ENCODE results near the gene SEMA3A. TPM values are rescaled to one million over a fixed set of nuclear protein-coding genes. Genes with fewer than 3 reads are reported as not detected.

The SEMA3A gene
- total and polyA plus RNA-seq, 2 of the 4 experiments (the other 2 are of a cell fraction) = 31.2 to 213 TPM

GRCh38 chr7:84237533-84238173, 43.1 kb upstream of the SEMA3A start:
- peak overlapping the region; percentile 93 for H3K14ac ChIP-seq (replicated peaks; ENCODE audit: low read depth, low read length)
- peak; percentile 86 for ATAC-seq (ENCODE audit: low read depth)
- dilution Hi-C loops (cut with HindIII; ENCODE audit: low sequenced_read_pairs, unreplicated experiment) (no loop called here), intact Hi-C loops (cut with micrococcal nuclease) (no loop called here), in situ Hi-C loops (cut with MboI; ENCODE audit: low sequenced_read_pairs) (no loop called here)
- peak overlapping the region; percentile 94 for H2BK5ac ChIP-seq (ENCODE audit: low read depth, low read length, poor library complexity, severe bottlenecking)
- ChIA-PET POLR2A (ENCODE audit: unreplicated experiment) (no interaction called here), CTCF (interaction anchor here (0.6 kb wide), 1 partner anchor 19 kb away, joined by 3 read pairs; no protein-coding TSS in a partner anchor)
- peak overlapping the region; percentile 80 for H2BK120ac ChIP-seq (ENCODE audit: low read depth, low read length)
- H3K9ac ChIP-seq (ENCODE audit: low read depth, low read length) = no peak overlapping the region
- H2AK9ac ChIP-seq (replicated peaks; ENCODE audit: low read depth, low read length, poor library complexity) = no peak overlapping the region
- peak; percentile 99 for DNase-seq
- peak overlapping the region; percentile 12; the same call in 2 of the 3 replicates for H2BK15ac ChIP-seq (ENCODE audit: low read depth, low read length)
- H3K23ac ChIP-seq (ENCODE audit: low read depth, low read length) = peak overlapping the region; percentile 14
- no peaks in the 10 kb centered on the region for H3K36me3 ChIP-seq (ENCODE audit: control insufficient read depth, insufficient read depth, low read length)
- no TSS peak for BruUV-seq (replicated peaks)
- peak overlapping the region; percentile 89 for H2BK20ac ChIP-seq (ENCODE audit: low read depth, low read length)
- no peaks in the 10 kb centered on the region; the same call in 1 of the 2 replicates for H3K9me3 ChIP-seq (ENCODE audit: control insufficient read depth, insufficient read depth, low read length)
- H4K91ac ChIP-seq (ENCODE audit: insufficient read depth, low read depth, low read length) = peak overlapping the region; percentile 89
- H3K4ac ChIP-seq (ENCODE audit: low read depth, low read length) = peak overlapping the region; percentile 90
- H2AFZ ChIP-seq (replicated peaks; ENCODE audit: low read length, poor library complexity) = no peak overlapping the region
- H3K27ac ChIP-seq (ENCODE audit: insufficient read depth, low read length) = peak overlapping the region; percentile 97
- H3K27me3 ChIP-seq (ENCODE audit: control insufficient read depth, insufficient read depth, low read length) = no peaks in the 10 kb centered on the region
- no peaks in the 10 kb centered on the region; the same call in 1 of the 2 replicates for H3K9me1 ChIP-seq (ENCODE audit: insufficient read depth, low read length)
- WGBS, 2 experiments (ENCODE audit: extremely low coverage in 2 of 2, insufficient read length in 1 of 2) = no CpG with 5 or more reads among the region's 1 CpG
- peak overlapping the region; percentile 97 for H2AK5ac ChIP-seq (ENCODE audit: low read depth, low read length)
- H3K79me1 ChIP-seq (ENCODE audit: low read depth in 1 of 2, low read length in 2 of 2) = peaks cover 6 to 8% of the 10 kb centered on the region in 2 experiments; a peak in 3 of 4 replicates
- H3K56ac ChIP-seq (ENCODE audit: extremely low read depth, insufficient read depth, low read length) = peak overlapping the region; percentile 67
- H3K4me2 ChIP-seq (ENCODE audit: low read depth, low read length) = peak overlapping the region; percentile 46
- peak overlapping the region; percentile 87 to 94 for H4K8ac ChIP-seq (ENCODE audit: low read depth in 2 of 2, low read length in 2 of 2)
- H4K5ac ChIP-seq (ENCODE audit: low read depth, low read length) = peak overlapping the region; percentile 100
- TF ChIP-seq BHLHE40 (IDR thresholded peaks at IDR 0.05; ENCODE audit: low read depth, low read length) (peak; percentile 66; the same call in 1 of the 2 replicates), USF2 (IDR thresholded peaks at IDR 0.05; ENCODE audit: low read depth, low read length) (no peak), RAD21 (IDR thresholded peaks at IDR 0.05; ENCODE audit: low read length) (no peak; the same call in 1 of the 2 replicates), CHD1 (IDR thresholded peaks at IDR 0.05; ENCODE audit: low read depth, low read length) (peak; percentile 90; the same call in 1 of the 2 replicates), RFX5 (IDR thresholded peaks at IDR 0.05; ENCODE audit: low read depth, low read length) (no peak), MXI1 (IDR thresholded peaks at IDR 0.05; ENCODE audit: borderline replicate concordance, low read depth, low read length) (no peak), MAZ (IDR thresholded peaks at IDR 0.05; ENCODE audit: borderline replicate concordance, low read depth, low read length) (no peak), FOS (IDR thresholded peaks at IDR 0.05; ENCODE audit: low read depth, low read length) (peak; percentile 100), CEBPB (IDR thresholded peaks at IDR 0.05; ENCODE audit: low read depth, low read length) (peak; percentile 55; the same call in 1 of the 2 replicates), MAFK (IDR thresholded peaks at IDR 0.05; ENCODE audit: low read depth, low read length) (no peak), NFE2L2 (IDR thresholded peaks at IDR 0.05; ENCODE audit: low read depth, low read length) (peak; percentile 8; the same call in 1 of the 2 replicates), SMC3 (IDR thresholded peaks at IDR 0.05; ENCODE audit: low read depth, low read length) (peak; percentile 16; the same call in 1 of the 2 replicates), CTCF (conservative IDR thresholded peaks at IDR 0.05; ENCODE audit: low read depth, low read length) (no peak)
- H4K20me1 ChIP-seq (ENCODE audit: insufficient read depth, low read length) = no peaks in the 10 kb centered on the region
- H3K4me1 ChIP-seq (ENCODE audit: control insufficient read depth, insufficient read depth, low read length) = peaks cover 9% of the 10 kb centered on the region
- H3K4me3 ChIP-seq (ENCODE audit: insufficient read depth, low read depth, low read length) = no peak overlapping the region
- peak overlapping the region; percentile 100 for H3K18ac ChIP-seq (ENCODE audit: low read depth, low read length)
